Stimulated activated CD4-positive, alpha-beta T cell treated with anti-CD3 and anti-CD28 coated beads, Interleukin-1b, Interleukin-23, amount 100 ng/mL, for 1 hour (primary cell): ENCODE measurements around the gene PCDHGA7.
"Not testable (repeated sequence)": the region's sequence is repeated elsewhere in the genome, so short reads cannot be mapped to it uniquely, and the experiment has no call there.

Source experiments
- DNase-seq, 2 donors: peaks; one replicate each; pipeline ENCODE4 v3.0.0-alpha.2; 2020; ENCODE audit warnings: low read depth in 2 of 2

PCDHGA7 gene

DNA sequence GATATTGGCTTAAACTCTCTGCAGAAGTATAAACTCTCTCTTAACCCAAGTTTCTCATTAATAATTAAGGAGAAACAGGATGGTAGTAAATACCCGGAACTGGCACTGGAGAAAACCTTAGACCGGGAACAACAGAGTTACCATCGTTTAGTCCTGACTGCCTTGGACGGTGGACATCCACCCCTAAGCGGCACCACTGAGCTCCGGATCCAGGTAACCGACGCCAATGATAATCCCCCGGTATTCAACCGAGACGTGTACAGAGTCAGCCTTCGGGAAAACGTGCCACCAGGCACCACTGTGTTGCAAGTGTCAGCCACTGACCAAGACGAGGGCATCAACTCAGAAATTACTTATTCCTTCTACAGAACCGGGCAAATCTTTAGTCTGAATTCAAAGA lies 16.1 kb downstream of the PCDHGA7 start:
- DNase-seq: no peak

DNA sequence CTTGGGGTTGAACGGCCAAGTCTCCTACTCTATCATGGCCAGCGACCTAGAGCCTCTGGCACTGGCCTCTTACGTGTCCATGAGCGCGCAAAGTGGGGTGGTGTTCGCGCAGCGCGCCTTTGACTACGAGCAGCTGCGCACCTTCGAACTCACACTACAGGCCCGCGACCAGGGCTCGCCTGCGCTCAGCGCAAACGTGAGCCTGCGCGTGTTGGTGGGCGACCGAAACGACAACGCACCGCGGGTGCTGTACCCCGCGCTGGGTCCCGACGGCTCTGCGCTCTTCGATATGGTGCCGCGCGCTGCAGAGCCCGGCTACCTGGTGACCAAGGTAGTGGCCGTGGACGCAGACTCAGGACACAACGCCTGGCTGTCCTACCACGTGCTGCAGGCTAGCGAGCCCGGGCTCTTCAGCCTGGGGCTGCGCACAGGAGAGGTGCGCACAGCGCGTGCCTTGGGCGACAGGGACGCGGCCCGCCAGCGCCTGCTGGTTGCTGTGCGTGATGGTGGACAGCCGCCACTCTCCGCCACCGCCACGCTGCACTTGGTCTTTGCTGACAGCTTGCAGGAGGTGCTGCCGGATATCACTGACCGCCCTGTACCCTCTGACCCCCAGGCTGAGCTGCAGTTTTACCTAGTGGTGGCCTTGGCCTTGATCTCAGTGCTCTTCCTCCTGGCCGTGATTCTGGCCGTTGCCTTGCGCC lies 17.2 kb downstream of the PCDHGA7 start:
- DNase-seq: no peak

DNA sequence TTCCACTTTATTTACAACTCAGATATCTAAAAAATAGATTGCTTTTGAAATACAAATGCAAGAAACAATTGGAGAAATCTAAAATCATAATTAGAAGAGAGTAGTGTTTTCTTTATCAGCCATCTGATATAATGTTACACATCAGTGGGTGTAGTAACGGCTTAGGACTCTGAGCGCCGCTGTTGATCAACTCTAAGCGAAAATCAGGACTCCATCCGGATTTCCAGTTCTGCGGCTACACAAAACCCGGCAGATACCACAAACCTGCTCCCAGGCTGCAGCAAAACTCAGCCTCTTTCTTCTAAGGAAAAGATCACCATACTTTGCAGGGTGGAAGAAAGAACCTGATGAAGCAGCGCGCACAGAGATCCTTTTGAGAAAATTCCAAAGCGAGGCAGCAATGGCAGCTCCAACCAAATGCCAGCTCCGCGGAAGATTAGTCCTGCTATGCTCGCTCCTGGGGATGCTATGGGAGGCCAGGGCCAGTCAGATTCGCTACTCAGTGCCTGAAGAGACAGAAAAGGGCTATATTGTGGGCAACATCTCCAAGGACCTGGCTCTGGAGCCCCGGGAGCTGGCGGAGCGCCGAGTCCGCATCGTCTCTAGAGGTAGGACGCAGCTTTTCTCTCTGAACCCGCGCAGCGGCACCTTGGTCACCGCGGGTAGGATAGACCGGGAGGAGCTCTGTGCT lies 20.2 kb downstream of the PCDHGA7 start, which contains the start of gene PCDHGA9:
Gene PCDHGA9, plus strand, starts transcription at position 226 of the 691 bp plus-strand sequence. Its CDS starts 175 bp downstream, at position 401.
- no peak for DNase-seq

DNA sequence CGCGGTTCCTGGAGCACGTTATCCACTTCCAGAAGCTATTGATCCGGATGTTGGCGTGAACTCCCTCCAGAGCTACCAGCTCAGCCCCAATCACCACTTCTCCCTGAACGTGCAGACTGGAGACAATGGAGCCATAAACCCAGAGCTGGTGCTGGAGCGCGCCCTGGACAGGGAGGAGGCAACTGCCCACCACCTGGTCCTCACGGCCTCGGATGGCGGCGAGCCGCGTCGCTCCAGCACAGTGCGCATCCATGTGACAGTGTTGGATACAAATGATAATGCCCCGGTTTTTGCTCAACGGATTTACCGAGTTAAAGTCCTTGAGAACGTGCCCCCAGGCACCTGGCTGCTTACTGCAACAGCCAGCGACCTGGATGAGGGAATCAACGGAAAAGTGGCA lies 20.8 kb downstream of the PCDHGA7 start:
- DNase-seq: no peak

DNA sequence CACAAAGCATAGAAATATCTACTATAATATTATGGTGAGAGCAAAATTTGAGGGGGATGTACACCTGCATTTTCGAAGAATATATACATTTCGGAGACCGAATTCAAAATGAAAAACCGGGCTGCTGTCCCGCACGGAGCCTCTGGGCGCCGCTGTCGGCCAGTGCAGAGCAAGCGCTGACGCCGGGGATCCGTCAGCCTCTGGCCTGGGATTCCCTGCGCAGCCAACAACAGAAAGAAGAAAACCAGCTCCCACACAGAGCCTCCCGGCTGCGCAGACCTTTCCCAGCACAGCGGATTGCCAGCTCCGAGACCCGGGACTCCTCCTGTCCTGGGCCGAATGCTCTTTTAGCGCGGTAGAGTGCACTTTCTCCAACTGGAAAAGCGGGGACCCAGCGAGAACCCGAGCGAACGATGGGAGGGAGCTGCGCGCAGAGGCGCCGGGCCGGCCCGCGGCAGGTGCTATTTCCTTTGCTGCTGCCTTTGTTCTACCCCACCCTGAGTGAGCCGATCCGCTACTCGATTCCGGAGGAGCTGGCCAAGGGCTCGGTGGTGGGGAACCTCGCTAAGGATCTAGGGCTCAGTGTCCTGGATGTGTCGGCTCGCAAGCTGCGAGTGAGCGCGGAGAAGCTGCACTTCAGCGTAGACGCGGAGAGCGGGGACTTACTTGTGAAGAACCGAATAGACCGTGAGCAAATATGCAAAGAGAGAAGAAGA lies 25.4 kb downstream of the PCDHGA7 start, which contains the start of gene PCDHGB6:
Gene PCDHGB6, plus strand, starts transcription at position 232 of the 716 bp plus-strand sequence. Its CDS starts 182 bp downstream, at position 414.
- not testable (repeated sequence) for DNase-seq

DNA sequence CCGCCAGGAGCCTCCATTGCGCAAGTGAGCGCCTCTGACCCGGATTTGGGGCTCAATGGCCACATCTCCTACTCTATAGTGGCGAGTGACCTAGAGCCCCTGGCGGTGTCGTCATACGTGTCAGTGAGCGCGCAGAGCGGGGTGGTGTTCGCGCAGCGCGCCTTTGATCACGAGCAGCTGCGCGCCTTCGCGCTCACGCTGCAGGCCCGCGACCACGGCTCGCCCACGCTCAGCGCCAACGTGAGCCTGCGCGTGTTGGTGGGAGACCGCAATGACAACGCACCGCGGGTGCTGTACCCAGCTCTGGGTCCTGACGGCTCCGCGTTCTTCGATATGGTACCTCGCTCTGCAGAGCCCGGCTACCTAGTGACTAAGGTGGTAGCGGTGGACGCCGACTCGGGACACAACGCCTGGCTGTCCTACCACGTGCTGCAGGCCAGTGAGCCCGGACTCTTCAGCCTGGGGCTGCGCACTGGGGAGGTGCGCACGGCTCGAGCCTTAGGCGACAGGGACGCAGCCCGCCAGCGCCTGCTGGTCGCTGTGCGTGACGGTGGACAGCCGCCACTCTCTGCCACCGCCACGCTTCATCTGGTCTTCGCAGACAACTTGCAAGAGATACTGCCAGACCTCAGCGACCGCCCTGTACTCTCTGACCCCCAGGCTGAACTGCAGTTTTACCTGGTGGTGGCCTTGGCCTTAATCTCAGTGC lies 27.2 kb downstream of the PCDHGA7 start:
- no peak for DNase-seq

DNA sequence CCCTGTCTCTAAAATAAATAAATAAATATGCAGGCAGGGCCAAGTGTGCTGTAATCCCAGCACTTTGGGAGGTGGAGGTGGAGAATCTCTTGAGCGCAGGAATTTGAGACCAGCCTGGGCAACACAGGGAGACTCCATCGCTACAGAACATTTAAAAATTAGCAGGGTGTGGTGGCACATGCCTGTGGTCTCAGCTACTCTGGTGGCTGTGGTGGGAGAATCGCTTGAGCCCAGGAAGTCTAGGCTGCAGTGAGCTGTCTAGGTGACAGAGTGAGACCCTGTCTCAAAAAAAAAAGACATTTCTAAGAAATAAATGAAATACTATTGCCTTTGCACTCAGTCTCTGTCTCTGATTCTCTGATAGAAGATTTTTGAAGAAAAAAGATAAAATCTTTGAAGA lies 29.0 kb downstream of the PCDHGA7 start:
- no peak for DNase-seq

DNA sequence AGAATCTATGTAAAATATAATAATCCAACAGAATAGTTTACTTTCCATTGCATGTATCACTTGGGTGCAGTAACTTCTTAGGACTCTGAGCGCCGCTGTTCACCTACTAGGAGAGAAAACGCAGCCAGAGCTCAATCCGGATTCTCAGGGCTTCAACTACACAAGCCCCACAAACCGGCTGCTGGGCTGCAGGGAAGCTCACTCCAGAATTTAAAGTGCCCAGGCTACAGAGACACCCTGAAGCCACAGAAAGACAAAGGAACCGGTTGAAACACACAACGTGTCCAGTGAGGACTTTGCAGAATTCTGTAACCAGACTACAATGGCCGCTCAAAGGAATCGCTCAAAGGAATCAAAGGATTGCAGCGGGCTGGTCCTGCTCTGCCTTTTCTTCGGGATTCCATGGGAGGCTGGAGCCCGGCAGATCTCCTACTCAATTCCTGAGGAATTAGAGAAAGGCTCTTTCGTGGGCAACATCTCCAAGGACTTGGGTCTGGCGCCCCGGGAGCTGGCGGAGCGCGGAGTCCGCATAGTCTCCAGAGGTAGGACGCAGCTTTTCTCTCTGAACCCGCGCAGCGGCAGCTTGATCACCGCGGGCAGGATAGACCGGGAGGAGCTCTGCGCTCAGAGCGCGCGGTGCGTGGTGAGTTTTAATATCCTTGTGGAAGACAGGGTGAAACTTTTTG lies 30.5 kb downstream of the PCDHGA7 start, which contains the start of gene PCDHGA10:
Gene PCDHGA10, plus strand, starts transcription at position 134 of the 686 bp plus-strand sequence. Its CDS starts 189 bp downstream, at position 323.
- DNase-seq: peak in 1 of 2 donors; percentile 34

DNA sequence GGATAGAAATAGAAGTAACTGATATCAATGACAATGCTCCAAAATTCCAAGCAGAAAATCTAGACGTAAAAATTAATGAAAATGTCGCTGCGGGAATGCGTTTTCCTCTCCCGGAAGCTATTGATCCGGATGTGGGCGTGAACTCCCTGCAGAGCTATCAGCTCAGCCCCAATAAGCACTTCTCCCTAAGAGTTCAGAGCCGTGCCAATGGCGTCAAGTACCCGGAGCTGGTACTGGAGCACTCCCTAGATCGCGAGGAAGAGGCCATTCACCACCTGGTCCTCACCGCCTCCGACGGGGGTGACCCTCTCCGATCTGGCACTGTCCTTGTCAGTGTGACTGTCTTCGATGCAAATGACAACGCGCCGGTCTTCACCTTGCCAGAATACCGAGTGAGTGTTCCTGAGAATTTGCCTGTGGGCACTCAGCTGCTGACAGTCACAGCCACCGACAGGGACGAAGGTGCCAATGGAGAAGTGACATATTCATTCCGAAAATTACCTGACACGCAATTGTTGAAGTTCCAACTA lies 31.1 kb downstream of the PCDHGA7 start:
- DNase-seq: no peak

DNA sequence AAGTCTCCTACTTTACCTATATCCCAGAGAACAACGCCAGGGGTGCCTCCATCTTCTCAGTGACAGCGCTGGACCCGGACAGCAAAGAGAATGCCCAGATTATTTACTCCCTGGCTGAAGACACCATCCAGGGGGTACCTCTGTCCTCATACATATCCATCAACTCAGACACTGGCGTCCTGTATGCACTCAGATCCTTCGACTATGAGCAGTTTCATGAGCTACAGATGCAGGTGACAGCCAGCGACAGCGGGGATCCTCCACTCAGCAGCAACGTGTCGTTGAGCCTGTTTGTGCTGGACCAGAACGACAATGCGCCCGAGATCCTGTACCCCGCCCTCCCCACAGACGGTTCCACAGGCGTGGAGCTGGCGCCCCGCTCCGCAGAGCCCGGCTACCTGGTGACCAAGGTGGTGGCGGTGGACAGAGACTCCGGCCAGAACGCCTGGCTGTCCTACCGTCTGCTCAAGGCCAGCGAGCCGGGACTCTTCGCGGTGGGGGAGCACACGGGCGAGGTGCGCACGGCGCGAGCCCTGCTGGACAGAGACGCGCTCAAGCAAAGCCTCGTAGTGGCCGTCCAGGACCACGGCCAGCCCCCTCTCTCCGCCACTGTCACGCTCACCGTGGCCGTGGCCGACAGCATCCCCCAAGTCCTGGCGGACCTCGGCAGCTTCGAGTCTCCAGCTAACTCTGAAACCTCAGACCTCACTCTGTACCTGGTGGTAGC lies 32.2 kb downstream of the PCDHGA7 start:
- not testable (repeated sequence) for DNase-seq

DNA sequence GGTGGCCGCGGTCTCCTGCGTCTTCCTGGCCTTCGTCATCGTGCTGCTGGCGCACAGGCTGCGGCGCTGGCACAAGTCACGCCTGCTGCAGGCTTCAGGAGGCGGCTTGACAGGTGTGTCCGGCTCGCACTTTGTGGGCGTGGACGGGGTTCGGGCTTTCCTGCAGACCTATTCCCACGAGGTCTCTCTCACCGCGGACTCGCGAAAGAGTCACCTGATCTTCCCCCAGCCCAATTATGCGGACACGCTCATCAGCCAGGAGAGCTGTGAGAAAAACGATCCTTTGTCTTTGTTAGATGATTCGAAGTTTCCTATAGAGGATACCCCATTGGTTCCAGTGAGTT lies 32.7 kb downstream of the PCDHGA7 start:
- not testable (repeated sequence) for DNase-seq

DNA sequence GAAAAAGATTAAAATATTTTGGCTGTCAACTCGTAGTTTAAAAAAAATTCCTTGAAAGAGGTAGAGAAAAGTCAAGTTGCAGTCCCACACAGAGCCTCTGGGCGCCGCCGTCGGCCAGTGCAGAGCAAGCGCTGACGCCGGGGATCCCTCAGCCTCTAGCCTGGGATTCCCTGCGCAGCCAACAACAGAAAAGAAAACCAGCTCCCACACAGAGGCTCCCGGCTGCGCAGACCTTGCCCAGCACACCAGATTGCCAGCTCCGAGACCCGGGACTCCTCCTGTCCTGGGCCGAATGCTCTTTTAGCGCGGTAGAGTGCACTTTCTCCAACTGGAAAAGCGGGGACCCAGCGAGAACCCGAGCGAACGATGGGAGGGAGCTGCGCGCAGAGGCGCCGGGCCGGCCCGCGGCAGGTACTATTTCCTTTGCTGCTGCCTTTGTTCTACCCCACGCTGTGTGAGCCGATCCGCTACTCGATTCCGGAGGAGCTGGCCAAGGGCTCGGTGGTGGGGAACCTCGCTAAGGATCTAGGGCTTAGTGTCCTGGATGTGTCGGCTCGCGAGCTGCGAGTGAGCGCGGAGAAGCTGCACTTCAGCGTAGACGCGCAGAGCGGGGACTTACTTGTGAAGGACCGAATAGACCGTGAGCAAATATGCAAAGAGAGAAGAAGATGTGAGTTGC lies 35.1 kb downstream of the PCDHGA7 start, which contains the start of gene PCDHGB7:
Gene PCDHGB7, plus strand, starts transcription at position 184 of the 679 bp plus-strand sequence. Its CDS starts 183 bp downstream, at position 367.
- DNase-seq: not testable (repeated sequence)

DNA sequence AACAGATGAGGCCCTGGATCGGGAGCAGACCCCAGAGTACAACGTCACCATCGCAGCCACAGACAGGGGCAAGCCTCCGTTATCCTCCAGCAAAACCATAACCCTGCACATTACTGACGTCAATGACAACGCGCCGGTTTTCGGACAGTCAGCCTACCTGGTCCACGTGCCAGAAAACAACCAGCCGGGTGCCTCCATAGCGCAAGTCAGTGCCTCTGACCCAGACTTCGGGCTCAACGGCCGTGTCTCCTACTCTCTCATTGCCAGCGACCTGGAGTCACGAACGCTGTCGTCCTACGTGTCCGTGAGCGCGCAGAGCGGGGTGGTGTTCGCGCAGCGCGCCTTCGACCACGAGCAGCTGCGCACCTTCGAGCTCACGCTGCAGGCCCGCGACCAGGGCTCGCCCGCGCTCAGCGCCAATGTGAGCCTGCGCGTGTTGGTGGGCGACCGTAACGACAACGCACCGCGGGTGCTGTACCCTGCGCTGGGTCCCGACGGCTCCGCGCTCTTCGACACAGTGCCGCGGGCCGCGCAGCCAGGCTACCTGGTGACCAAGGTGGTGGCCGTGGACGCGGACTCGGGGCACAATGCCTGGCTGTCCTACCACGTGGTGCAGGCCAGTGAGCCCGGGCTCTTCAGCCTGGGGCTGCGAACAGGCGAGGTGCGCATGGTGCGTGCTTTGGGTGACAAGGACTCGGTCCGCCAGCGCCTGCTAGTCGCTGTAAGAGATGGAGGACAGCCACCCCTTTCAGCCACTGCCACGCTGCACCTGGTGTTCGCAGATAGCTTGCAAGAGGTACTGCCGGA lies 36.7 kb downstream of the PCDHGA7 start:
- DNase-seq: no peak

DNA sequence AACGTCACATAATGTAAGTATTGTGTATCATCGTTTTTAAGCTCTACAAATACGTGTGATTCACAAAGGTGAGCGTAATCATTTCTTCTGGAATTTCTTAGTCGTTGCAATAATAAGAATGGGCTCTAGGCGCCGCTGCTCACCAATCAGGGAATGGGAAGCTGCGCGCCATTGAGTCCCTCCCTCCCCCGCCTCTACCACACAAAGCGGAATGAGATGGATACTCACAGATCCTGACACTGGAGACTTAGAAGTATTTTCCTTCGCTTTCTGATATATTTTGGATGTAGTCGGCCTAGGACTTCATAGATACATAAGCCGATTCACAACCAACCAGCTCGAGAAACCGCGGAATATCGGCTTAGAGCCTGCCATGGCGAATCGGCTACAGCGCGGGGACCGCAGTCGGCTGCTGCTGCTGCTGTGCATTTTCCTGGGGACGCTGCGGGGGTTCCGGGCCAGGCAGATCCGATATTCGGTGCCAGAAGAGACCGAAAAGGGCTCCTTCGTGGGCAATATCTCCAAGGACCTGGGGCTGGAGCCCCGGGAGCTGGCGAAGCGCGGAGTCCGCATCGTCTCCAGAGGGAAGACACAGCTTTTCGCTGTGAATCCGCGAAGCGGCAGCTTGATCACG lies 38.4 kb downstream of the PCDHGA7 start, which contains the start of gene PCDHGA11:
Gene PCDHGA11, plus strand, starts transcription at position 197 of the 634 bp plus-strand sequence. Its CDS starts 177 bp downstream, at position 374.
- DNase-seq: no peak

DNA sequence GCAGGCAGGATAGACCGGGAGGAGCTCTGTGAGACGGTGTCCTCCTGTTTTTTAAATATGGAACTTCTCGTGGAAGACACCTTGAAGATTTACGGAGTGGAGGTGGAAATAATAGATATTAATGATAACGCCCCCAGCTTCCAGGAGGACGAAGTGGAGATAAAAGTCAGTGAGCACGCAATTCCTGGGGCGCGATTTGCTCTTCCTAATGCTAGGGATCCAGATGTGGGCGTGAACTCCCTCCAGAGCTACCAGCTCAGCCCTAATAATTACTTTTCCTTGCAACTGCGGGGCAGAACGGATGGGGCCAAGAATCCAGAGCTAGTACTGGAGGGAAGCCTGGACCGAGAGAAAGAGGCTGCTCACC lies 38.9 kb downstream of the PCDHGA7 start:
- DNase-seq: no peak

DNA sequence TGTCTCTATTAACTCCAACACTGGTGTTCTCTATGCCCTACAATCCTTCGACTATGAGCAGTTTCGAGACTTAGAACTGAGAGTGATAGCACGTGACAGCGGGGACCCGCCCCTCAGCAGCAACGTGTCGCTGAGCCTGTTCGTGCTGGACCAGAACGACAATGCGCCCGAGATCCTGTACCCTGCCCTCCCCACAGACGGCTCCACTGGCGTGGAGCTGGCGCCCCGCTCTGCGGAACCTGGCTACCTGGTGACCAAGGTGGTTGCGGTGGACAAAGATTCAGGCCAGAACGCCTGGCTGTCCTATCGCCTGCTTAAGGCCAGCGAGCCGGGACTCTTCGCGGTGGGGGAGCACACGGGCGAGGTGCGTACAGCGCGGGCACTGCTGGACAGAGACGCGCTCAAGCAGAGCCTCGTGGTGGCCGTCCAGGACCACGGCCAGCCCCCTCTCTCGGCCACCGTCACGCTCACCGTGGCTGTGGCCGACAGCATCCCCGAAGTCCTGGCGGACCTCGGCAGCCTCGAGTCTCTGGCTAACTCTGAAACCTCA lies 40.3 kb downstream of the PCDHGA7 start:
- DNase-seq: no peak

DNA sequence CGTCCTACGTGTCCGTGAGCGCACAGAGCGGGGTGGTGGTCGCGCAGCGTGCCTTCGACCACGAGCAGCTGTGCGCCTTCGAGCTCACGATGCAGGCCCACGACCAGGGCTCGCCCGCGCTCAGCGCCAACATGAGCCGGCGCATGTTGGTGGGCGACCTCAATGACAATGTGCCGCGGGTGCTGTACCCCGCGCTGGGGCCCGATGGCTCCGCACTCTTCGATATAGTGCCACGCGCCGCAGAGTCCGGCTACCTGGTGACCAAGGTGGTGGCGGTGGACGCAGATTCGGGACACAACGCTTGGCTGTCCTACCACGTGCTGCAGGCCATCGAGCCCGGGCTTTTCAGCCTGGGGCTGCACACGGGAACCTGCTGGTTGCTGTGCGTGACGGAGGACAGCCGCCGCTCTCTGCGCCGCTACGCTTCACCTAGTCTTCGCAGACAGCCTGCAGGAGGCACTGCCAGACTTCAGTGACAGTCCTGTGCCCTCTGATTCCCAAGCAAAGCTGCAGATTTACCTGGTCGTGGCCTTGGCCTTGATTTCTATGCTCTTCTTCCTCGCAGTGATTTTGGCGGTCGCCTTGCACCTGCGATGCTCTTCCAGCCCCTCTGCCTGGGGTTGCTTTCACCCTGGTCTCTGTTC lies 45.4 kb downstream of the PCDHGA7 start:
- no peak for DNase-seq
